GF-D8 (cell line): ENCODE data around the gene POMP.

ENCODE experiments used
- DNase-seq: peaks from one replicate; lab custom pipeline; 2025; lab: John Stamatoyannopoulos, UW

Gene POMP

DNA sequence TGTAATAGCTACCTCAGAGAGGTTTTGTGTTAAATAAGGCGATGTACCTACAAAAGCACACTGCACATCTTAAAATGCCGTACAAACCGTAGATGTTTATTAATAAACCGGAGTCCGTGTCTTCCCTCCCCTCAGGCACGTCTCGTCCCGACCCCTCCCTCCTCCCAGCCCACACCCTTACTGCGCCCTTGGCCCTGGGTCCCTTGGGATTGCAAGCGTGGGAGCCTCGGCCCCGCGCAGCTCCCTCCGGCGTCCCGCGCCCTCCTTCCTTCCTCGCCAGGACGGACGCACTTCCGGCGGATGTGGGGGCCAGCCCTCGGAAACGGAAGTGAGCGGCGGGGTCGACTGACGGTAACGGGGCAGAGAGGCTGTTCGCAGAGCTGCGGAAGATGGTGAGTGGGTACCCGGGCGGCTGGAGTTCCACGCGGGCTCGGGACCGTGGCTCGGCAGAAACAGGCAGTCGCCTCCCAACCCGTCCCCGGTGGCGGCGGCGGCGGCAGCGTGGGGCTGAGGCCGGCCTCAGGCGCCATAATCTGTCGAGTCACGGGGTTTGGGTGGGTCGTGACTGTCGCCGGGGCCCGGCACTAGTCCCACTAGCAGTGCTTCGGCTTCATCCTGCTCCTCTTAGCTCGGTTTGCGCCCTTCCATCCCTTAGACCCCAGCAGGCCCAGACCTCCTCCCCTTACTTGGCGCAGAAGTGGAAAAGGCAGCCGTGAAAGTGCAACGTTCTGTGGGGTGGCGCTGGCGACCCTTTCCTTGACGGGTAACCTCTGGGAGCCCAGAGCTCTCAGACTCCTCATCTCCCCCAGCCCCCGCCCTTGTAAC, at the start of gene POMP:
Gene POMP (plus strand): TSS at position 335 of the 825 bp plus-strand sequence. CDS start 55 bp downstream, at position 390.
- DNase-seq: peak; percentile 84

DNA sequence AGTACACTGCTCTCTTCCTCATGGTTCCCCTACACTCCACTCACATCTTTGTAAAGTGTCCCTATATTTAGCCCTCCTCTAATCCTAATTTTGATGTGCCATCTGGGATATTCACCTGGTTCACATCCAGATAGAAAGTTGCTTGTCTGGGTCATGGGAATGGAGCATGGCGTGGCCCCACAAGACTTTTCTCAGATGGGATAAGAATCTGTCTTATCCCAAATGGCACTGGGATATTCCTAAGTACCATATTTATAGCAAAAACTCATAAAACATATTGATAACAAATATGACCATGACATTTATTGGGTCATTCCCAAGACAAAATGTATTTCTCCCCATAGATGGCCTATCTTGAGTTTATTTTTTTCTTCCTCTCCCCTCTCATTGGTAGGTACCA, 49.5 kb upstream of the POMP start:
- no peak for DNase-seq

DNA sequence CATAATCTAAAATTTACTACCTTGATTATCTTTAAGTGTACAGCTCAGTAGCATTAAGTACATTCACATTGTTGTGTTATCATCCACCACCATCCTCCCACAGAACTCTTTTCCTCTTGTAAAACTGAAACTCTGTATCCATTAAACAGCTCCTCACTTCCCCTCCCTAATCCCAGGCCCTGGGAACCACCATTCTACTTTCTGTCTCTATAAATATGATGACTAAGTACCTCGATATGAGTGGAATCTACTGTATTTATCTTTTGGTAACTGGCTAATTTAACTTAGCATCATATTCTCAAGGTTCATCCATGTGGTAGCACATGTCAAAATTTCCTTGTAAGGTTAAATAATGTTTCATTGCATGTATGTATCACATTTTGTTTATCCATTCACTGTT, 49.0 kb upstream of the POMP start:
- DNase-seq: no peak

- DNase-seq: no peak
These were observed 47.9 kb upstream of the POMP start for GRCh38 chr13:28610996-28611395.

- DNase-seq: peak; percentile 56
These were observed 47.2 kb upstream of the POMP start for GRCh38 chr13:28611654-28612131.

DNA sequence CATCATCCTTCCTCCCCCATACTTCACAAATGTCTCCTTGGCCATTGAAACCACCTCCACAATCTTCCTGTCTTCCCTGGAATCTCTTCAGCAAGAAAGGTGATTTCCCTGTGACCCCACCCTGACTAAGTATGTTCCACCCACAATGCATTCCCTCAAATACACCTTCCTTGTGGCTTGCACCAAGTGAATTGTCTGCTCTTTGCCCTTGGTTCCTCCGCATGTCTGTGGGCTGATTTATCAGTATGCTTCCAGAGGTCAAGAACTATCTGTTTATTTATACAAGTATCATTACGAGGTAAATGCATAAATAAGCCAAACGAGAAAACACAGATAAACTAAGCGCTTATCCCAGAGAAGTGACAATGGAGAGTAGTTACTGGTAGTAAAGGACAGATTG, 45.4 kb upstream of the POMP start:
- DNase-seq: no peak

DNA sequence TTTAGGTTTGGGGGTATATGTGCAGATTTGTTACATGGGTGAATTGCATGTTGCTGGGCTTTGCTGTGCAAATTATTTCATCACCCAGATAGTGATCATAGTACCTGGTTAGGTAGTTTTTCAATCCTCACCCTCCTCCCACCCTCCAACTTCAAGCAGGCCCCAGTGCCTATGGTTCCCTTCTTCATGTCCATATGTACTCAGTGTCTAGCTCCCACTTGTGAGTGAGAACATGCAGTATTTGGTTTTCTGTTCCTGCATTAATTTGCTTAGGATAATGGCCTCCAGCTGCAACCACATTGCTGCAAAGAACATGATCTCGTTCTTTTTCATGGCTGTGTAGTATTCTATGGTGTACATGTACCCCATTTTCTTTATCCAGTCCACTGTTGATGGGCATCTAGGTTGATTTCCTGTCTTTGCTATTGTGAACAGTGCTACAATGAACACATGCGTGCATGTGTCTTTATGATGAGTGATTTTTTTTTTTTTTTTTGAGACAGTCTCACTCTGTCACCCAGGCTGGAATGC, 42.9 kb upstream of the POMP start:
- DNase-seq: no peak

- no peak for DNase-seq
These were observed 40.5 kb upstream of the POMP start for GRCh38 chr13:28618230-28618994.

- no peak for DNase-seq
These were observed 38.7 kb upstream of the POMP start for GRCh38 chr13:28620011-28620830.

- DNase-seq: no peak
These were observed 37.5 kb upstream of the POMP start for GRCh38 chr13:28621449-28621848.

DNA sequence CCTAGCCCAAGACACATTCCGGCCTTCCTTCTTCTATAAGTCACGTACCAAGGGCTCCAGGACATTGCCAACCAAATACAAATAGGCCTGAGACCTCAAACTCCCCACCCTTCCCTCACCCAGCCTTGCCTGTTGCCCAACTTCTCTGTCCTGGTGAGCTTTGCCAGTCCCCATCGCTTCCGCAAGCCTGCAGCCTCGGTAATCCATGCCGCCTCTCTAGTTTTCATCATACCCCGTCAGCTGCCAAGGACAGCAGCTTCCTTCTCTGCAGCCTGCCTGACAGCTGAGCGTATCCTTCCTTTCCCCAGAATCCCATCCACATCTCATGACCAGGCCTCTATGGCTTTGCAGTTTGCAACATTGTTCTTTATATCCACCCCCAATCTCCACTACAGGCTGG, 36.6 kb upstream of the POMP start:
- DNase-seq: no peak

DNA sequence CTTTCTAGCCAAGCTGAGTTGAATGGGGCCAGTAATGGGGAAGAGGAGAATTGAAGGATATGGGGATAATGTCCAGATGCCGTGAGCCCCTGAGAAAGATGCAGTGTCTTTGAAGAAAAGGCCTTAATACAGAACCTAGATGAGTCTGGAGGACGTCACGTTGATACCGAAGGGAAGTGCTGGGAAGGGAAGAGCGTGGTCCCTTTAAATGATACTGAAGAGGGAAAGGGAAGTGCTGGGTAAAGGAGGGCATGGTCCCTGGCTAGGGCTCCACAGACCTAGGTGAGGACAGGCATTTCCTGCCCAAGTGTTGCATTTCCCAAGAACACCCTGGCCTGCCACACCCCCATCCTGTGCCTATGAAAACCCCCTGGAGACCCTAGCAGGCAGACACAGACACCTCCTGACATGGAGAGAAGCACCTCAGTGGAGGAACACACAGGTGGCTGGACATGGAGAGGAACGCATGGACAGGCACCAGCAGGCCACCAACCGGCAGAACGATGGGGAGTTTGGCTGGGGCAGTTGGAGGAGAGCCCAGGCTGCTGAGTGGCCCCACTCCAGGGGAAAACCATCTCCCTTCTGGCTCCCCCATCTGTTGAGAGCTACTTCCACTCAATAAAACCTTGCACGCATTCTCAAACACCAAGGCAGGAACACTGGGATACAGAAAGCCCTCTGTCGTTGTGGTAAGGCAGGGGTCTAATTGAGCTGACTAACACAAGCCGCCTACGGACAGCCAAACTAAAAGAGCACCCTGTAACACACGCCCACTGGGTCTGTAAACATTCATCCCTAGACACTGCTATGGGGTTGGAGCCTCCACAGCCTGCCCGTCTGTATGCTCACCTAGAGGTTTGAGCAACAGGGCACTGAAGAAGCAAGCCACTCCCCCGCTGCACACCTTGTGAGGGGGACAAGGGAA, 34.9 kb upstream of the POMP start:
- no peak for DNase-seq

- no peak for DNase-seq
These were observed 34.1 kb upstream of the POMP start for GRCh38 chr13:28624707-28625432.

GRCh38 chr13:28626266-28626665, 32.7 kb upstream of the POMP start:
- no peak for DNase-seq

DNA sequence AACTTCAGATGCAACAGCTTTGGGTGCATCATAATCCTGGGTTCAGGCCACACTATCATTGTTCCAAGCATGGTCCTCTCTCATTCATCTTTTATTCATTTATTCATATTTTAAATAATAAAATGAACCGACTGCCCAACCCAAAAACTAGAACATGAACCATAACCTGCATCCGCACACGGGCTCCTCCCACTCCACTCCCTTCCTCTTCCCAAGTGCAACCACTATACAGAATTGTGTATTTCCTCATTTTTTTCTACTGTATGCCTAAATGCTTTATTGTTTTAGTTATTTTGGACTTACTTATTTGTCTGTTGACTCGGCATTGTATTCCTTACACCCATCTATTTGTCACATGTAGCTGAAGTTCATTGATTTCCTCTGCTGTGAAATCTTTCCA, 30.7 kb upstream of the POMP start:
- DNase-seq: no peak

DNA sequence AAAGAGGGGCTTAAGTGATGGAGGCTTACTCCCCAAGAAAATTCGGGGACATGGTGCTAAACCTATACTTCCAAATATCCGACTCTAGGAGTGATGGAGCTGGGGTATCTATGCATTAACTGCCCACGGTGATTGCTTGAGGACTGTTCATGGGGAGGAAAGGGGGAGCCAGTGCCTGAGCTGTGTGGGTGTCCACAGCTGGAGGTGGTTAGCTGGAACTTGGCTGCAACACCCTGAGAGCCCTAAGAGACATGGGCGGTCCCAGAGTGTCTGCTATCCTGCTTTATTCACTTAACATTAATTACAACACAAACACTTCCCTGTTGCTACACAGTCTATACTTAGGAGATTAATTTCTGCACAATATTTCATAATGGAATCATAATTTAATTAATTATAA, 28.1 kb upstream of the POMP start:
- DNase-seq: no peak

DNA sequence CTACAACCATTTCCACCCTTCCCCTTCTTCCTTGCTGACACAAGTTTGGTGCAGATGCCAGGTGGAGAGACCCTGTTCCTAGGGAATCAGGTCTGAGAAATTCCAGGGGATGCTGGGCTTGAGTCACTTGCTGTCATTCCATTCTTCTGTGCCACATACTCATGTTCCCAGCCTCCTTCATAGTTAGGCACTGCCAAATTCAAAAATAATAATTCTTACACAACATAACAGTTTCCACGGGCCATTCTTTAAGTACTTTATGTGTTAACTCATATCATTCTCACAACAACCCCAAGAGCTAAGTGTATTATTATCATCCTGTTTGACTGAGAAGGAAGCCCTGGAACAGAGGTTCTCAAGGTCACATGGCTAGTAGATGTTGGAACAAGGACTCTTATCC, 27.1 kb upstream of the POMP start:
- DNase-seq: no peak

DNA sequence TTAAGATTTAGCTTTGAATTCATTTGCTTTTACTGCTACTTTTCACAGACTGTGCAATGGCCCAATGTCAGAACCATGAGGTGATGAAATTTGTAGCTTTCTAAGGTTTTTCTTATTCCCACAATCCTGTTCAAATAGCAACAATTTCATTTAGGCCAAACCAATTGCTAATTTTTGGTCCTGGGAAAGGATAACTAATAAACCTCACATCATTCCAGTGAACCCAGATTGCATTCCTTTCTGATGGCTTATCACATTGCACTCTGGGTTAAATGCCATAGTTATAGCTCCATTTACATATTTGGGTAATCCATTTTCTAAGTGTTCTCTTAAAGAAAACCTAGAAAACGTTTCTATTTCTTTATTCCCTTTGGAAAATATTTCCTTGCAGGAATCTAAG, 22.9 kb upstream of the POMP start:
- no peak for DNase-seq

- peak; percentile 40 for DNase-seq
These were observed 22.1 kb upstream of the POMP start for GRCh38 chr13:28636677-28637317.
